Measurements from ENCODE around the gene HRH3.

HRH3 gene

DNA sequence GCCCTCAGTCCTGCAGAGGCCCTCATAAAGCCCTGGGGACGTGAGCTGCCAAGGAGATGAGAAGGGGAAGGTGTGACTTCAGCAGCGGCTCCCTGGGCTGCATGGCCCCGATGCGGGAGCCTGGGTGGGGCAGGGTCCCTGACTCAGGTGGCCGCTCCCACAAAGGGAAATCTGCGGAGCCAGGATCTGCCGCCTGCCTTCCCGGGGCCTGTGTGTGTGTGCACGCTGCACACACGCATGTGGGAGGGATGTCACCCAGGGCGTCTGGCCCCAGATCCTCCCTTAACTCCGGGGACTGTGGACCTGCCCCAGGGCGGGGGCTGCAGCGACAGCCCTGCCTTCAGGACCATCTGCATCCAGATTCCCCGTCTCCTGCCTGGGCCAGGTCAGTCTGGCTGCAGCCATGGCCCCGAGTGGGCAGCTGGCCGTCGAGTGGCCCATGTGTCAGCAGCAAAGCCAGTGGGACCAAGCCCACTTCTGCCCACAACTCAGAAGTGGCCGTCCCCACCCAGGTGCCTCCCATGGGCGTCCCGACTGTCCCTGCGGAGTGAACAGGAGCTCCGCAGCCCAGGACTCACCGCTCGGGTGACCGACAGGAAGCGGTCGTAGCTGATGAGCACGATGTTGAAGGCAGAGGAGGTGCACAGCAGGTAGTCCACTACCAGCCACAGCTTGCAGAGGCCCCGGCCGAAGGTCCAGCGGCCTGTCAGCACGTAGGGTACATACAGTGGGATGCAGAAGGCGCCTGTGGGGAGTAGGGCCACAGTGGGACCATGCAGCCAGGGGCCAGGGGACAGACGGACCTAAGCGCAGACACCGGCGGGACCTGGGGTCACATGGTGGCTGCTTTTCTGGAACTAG is 1.9 kb downstream of the HRH3 start:
- DNase-seq (ENCODE audit: extremely low read depth, low read depth), result no peak
- TF ChIP-seq, protein P1, sequence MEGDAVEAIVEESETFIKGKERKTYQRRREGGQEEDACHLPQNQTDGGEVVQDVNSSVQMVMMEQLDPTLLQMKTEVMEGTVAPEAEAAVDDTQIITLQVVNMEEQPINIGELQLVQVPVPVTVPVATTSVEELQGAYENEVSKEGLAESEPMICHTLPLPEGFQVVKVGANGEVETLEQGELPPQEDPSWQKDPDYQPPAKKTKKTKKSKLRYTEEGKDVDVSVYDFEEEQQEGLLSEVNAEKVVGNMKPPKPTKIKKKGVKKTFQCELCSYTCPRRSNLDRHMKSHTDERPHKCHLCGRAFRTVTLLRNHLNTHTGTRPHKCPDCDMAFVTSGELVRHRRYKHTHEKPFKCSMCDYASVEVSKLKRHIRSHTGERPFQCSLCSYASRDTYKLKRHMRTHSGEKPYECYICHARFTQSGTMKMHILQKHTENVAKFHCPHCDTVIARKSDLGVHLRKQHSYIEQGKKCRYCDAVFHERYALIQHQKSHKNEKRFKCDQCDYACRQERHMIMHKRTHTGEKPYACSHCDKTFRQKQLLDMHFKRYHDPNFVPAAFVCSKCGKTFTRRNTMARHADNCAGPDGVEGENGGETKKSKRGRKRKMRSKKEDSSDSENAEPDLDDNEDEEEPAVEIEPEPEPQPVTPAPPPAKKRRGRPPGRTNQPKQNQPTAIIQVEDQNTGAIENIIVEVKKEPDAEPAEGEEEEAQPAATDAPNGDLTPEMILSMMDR (IDR thresholded peaks at IDR 0.05; ENCODE audit: low read depth, low read length, missing control alignments), result no peak
- no peak overlapping the region for H3K4me3 ChIP-seq (replicated peaks; ENCODE audit: low read depth, low read length)

DNA sequence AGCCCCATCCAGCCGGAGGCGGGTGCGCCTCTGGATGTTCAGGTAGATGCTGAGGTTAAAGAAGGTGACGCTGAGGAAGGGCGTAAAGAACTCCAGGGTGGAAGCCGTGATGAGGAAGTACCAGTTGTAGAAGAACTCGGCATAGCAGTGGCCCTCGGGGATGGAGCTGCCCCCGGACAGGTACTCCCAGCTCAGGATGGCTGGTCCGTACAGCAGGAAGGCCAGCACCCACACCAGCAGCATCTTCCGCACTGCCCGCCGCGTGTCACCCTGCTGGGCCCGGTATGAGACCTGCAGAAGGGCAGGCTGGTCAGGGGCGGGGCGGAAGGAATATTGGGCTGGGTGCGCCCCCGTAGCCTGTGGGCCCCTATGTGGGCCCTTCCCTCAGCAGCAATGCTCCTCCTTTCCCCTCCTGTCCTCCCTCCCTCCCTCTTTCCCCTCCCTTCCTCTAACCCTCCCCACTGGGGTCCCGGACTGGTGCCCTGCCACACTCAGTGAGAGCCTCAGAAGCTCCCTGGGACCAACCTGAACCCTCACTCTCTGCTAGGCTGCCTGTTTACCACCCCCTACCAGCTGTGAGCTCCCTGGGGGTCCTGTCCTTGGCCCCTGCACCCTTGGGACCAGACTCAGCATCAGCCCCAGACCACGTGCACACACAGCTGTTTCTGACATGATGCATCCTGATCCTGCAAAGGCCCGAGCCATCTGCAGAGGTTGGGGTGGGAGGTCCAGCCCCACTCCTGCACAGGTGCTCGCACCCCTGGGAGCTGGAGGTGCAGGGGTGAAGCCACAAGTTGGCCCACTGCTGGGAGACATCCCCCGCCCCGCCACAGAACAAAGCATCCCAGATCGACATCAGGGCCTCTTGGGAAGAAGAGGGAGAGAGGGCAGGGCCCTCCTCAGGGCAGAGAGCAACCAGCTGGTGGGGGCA is 3.2 kb downstream of the HRH3 start:
- no peak overlapping the region for H3K4me3 ChIP-seq (replicated peaks; ENCODE audit: low read depth, low read length)
- TF ChIP-seq, protein P1 (IDR thresholded peaks at IDR 0.05; ENCODE audit: low read depth, low read length, missing control alignments), result no peak
- DNase-seq (ENCODE audit: extremely low read depth, low read depth), result no peak

DNA sequence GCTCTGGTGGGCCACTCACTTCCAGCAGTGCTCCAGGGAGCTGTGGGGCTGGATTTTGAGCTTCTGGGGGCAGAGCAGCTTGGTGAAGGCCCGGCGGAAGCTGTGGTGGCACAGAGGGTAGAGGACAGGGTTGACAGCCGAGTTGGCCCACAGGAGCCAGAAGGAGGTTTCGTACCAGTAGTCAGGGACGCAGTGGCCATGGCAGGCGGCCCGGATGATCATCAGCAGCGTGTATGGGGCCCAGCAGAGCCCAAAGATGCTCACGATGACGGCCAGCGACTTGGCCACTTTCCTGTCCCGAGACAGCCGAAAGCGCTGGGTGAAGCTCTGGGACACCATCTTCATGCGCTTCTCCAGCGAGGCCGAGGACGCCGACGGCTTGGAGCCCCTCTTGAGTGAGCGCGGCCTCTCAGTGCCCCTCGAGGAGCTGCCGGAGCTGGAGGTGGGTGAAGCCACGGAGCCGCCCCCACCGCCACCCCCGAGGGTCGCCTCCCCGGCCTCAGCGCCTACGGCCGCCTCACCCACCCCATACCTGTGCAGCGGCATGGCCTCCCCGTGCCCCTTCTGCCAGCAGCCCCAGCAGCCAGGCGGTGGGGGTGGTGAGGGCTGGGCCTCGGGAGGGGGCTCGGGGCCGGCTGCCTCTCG is 4.0 kb downstream of the HRH3 start:
- TF ChIP-seq, protein P1 (IDR thresholded peaks at IDR 0.05; ENCODE audit: low read depth, low read length, missing control alignments), result no peak
- H3K4me3 ChIP-seq (replicated peaks; ENCODE audit: low read depth, low read length), result no peak overlapping the region
- no peak for DNase-seq (ENCODE audit: extremely low read depth, low read depth)

DNA sequence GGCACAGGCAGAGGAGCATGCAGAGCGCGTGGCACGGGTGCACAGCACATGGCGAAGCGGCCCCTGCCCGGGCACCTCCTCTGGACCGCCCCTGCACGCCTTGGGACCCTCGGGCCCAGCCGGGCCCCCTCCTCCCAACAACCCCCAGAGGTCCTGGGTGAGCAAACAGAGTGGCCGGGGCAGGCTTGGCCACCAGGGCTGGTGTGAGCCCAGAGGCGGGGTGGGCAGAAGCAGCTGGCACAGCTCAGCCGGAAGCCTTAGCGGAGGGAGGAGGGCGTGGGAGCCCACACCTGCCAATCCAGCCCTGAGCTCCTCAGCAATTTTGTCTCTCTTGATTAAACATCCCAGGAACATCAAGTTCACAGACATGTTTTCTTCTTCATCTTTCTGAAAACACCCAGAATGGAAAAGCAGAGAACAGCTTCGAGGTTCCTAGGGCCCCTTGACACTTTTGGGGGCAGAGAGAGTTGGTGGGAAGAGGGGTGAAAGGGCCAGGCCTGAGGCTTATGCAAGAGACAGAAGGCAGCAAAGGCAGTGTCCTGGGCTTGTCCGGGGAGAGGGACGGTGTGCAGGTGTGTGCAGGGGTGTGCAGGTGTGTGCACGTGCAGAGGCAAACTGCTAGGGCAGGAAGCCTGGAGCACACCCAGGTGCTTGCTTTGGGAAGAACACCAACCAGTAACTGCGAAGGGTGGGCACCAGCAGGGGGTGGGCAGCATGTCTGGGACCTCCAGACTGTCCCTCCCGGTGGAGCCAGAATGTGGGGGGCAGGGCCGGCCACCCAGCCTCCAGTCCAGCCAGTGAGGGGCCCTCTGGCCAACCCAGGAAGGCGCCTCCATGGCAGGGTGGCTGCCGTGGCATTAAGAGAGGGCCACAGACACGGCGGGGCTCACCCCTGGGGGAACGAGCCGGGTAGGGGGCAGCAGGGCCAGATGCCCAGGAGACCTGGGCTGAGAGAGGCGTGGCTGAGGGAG is 4.8 kb downstream of the HRH3 start:
- TF ChIP-seq, protein P1 (IDR thresholded peaks at IDR 0.05; ENCODE audit: low read depth, low read length, missing control alignments), result no peak
- no peak for DNase-seq (ENCODE audit: extremely low read depth, low read depth)
- no peak overlapping the region for H3K4me3 ChIP-seq (replicated peaks; ENCODE audit: low read depth, low read length)

DNA sequence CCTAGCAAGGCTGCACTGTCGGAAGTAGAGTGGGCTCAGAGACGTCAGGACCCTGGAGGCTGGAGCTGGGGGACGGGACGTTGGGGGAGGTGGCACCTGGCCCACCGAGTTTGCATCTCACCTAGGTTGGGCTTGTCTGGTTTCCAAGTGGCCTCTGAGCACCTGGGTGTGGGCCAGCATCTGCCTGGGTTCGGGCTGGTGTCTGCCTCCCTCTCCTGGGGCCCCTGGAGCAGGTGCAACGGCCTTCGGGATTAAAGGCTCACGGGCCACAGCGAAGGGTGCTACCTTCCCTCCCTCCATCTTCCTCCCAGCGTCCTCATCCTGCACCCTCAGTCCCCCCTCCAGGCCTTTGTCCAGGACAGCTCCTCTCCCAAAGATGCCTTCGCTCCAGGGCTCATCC is 6.0 kb downstream of the HRH3 start:
- no peak overlapping the region for H3K4me3 ChIP-seq (replicated peaks; ENCODE audit: low read depth, low read length)
- DNase-seq (ENCODE audit: extremely low read depth, low read depth), result no peak
- TF ChIP-seq, protein P1 (IDR thresholded peaks at IDR 0.05; ENCODE audit: low read depth, low read length, missing control alignments), result no peak

Data from HFF-Myc (cell line).